Stomach (tissue), 9 donors: ENCODE measurements around the gene C1orf50. TPM values are rescaled to one million over a fixed set of nuclear protein-coding genes. Genes with fewer than 3 reads are reported as not detected.
"Not testable (repeated sequence)": the region's sequence is repeated elsewhere in the genome, so short reads cannot be mapped to it uniquely, and the experiment has no call there.

Experiments used
- DNase-seq, 2 donors: peaks; one replicate each; pipeline versions ENCODE4 v3.0.0 to v3.0.0-alpha.2; 2013 to 2019
- H3K27ac ChIP-seq, 5 donors: fragments of 200-600 bp in 4 of 5; sonication (generic) in 4 of 5; one replicate each; pipeline ENCODE4 v1.5.1; 2013 to 2019; ENCODE audit warnings: mild to moderate bottlenecking in 1 of 5, moderate library complexity in 1 of 5
- H3K27me3 ChIP-seq, 3 donors: fragments of 200-600 bp; sonication (generic); one replicate each; pipeline ENCODE4 v1.5.1; 2017 to 2019; ENCODE audit warnings: mixed run types in 1 of 3
- H3K36me3 ChIP-seq, 4 donors: fragments of 200-600 bp; sonication (generic); 1 replicate in 3 of 4; 2 replicates in 1 of 4; pipeline ENCODE4 v1.5.1; 2016 to 2019
- H3K4me1 ChIP-seq, 4 donors: fragments of 200-600 bp; sonication (generic); one replicate each; pipeline ENCODE4 v1.5.1; 2016 to 2019
- H3K4me3 ChIP-seq, 4 donors: fragments of 200-600 bp; sonication (generic) in 3 of 4; one replicate each; pipeline ENCODE4 v1.5.1; 2016 to 2019; ENCODE audit warnings: mild to moderate bottlenecking in 1 of 4
- H3K9me3 ChIP-seq, 4 donors: fragments of 200-600 bp; sonication (generic); one replicate each; pipeline ENCODE4 v1.5.1; 2016 to 2019
- CTCF ChIP-seq, 7 experiments: fragments of 450-650 bp in 4 of 7; fragments of 200-600 bp in 3 of 7; sonication (generic) in 3 of 7; IDR thresholded peaks; one replicate each; pipeline ENCODE4 v1.5.1; 2016 to 2019; ENCODE audit warnings: antibody characterized with exemption in 7 of 7, control low read depth in 2 of 7, mild to moderate bottlenecking in 1 of 7
- EP300 ChIP-seq: sonication (generic); formaldehyde crosslinking; IDR thresholded peaks from one replicate; pipeline ENCODE4 v1.6.1; 2017; ENCODE audit warnings: antibody characterized with exemption
- POLR2A ChIP-seq, 4 donors: fragments of 450-650 bp; IDR thresholded peaks; one replicate each; pipeline ENCODE4 v1.6.1; 2016; ENCODE audit warnings: antibody characterized with exemption in 4 of 4, control low read depth in 2 of 4, mild to moderate bottlenecking in 1 of 4, moderate library complexity in 1 of 4
- POLR2AphosphoS5 ChIP-seq, 3 donors: sonication (generic); formaldehyde crosslinking; IDR thresholded peaks; one replicate each; pipeline ENCODE4 v1.6.1; 2016; ENCODE audit warnings: antibody characterized with exemption in 3 of 3
- WGBS, 5 donors: extraction: QIAGEN DNeasy Blood & Tissue Kit in 3 of 5; methylation state at CpG; one replicate each; pipeline versions ENCODE4 v1.1.5 to v1.1.7; 2013 to 2018; 5-methylcytosine and 5-hydroxymethylcytosine counted together
- intact Hi-C: fragments of 100-400 bp; cut with DNase I; formaldehyde crosslinking; loops from one replicate; pipeline ENCODE4 v1.15.1; 2023; ENCODE audit warnings: low total_unique reads
- polyA plus RNA-seq, 3 donors: library from polyadenylated mRNA; stranded (reverse); fragments of 200-250 nt; gene quantifications; one replicate each; pipeline ENCODE4 v1.2.3, GENCODE V29; 2013
- total RNA-seq, 5 donors: library from RNA; depleted of rRNA; stranded (reverse); fragments of >200 nt; gene quantifications; one replicate each; pipeline versions ENCODE4 v1.1.0 to v1.2.3, GENCODE V29; 2014 to 2016
- donor health status: healthy with polysubstance abuse.
- donor health status: Bipolar disorder and iron deficiency.
- donor health status: healthy.

Gene C1orf50
- total and polyA plus RNA-seq, 8 donors, result 0.89 to 6.7 (median 5.0) TPM; not detected in 2

- no peaks in the 10 kb centered on the region for H3K4me1 ChIP-seq
- H3K27ac ChIP-seq, result no peak overlapping the region
- H3K27me3 ChIP-seq, result no peaks in the 10 kb centered on the region
- WGBS, 5 donors, result 73 to 82% (median 76%) methylated on average over 6 of the region's 6 CpGs
- intact Hi-C loops, result no loop called here
- no peaks in the 10 kb centered on the region for H3K9me3 ChIP-seq
- H3K4me3 ChIP-seq, result no peak overlapping the region
- H3K36me3 ChIP-seq, result no peaks in the 10 kb centered on the region
- TF ChIP-seq CTCF (IDR thresholded peaks at IDR 0.05) (no peak), POLR2A (IDR thresholded peaks at IDR 0.05) (no peak), EP300 (no peak), POLR2AphosphoS5 (IDR thresholded peaks at IDR 0.05) (no peak)
- no peak for DNase-seq
Measured at GRCh38 chr1:42723511-42723910, 43.5 kb upstream of the C1orf50 start.

GRCh38 chr1:42725820-42726219 lies 41.2 kb upstream of the C1orf50 start:
- intact Hi-C loops, H3K27ac ChIP-seq, H3K4me1 ChIP-seq, H3K27me3 ChIP-seq, DNase-seq, H3K4me3 ChIP-seq, H3K9me3 ChIP-seq, H3K36me3 ChIP-seq: not testable (repeated sequence)
- WGBS, 5 donors, result 94 to 98% (median 96%) methylated on average over 4 of the region's 4 CpGs

GRCh38 chr1:42730002-42730401 lies 37.0 kb upstream of the C1orf50 start:
- no peaks in the 10 kb centered on the region for H3K27me3 ChIP-seq
- intact Hi-C loops, result no loop called here
- no peaks in the 10 kb centered on the region for H3K4me1 ChIP-seq
- no peak overlapping the region for H3K27ac ChIP-seq
- H3K4me3 ChIP-seq, result no peak overlapping the region
- no peaks in the 10 kb centered on the region for H3K36me3 ChIP-seq
- DNase-seq, result no peak
- 82 to 94% (median 90%) methylated on average over 3 of the region's 3 CpGs for WGBS, 5 donors
- no peaks in the 10 kb centered on the region for H3K9me3 ChIP-seq
- TF ChIP-seq POLR2AphosphoS5 (IDR thresholded peaks at IDR 0.05) (no peak), CTCF (IDR thresholded peaks at IDR 0.05) (no peak), EP300 (no peak), POLR2A (IDR thresholded peaks at IDR 0.05) (no peak)

- no peak for DNase-seq
- Histone ChIP-seq H3K4me3 (no peak overlapping the region), H3K36me3 (no peaks in the 10 kb centered on the region), H3K4me1 (no peaks in the 10 kb centered on the region), H3K27me3 (no peaks in the 10 kb centered on the region), H3K9me3 (no peaks in the 10 kb centered on the region), H3K27ac (no peak overlapping the region)
- WGBS, 5 donors, result 60 to 72% (median 63%) methylated on average over 4 of the region's 4 CpGs
- TF ChIP-seq EP300 (no peak), CTCF (IDR thresholded peaks at IDR 0.05) (no peak), POLR2A (IDR thresholded peaks at IDR 0.05) (no peak), POLR2AphosphoS5 (IDR thresholded peaks at IDR 0.05) (no peak)
- intact Hi-C loops, result no loop called here
Measured at GRCh38 chr1:42730988-42731387, 36.1 kb upstream of the C1orf50 start.

GRCh38 chr1:42731585-42731984 lies 35.5 kb upstream of the C1orf50 start:
- no peak for TF ChIP-seq POLR2AphosphoS5 (IDR thresholded peaks at IDR 0.05)
- TF ChIP-seq EP300, result no peak
- no peak for TF ChIP-seq CTCF (IDR thresholded peaks at IDR 0.05)
- no peak for TF ChIP-seq POLR2A (IDR thresholded peaks at IDR 0.05)
- no peak for DNase-seq
- H3K9me3 ChIP-seq, result no peaks in the 10 kb centered on the region
- H3K36me3 ChIP-seq, result no peaks in the 10 kb centered on the region
- no peaks in the 10 kb centered on the region for H3K27me3 ChIP-seq
- intact Hi-C loops, result no loop called here
- no peak overlapping the region for H3K27ac ChIP-seq
- no peaks in the 10 kb centered on the region for H3K4me1 ChIP-seq
- 55 to 66% (median 62%) methylated on average over 3 of the region's 3 CpGs for WGBS, 5 donors
- H3K4me3 ChIP-seq, result no peak overlapping the region
